ENCODE results near the gene ZDHHC24. TPM values are rescaled to one million over a fixed set of nuclear protein-coding genes. Genes with fewer than 3 reads are reported as not detected.
A peak's percentile ranks its signal among the peaks of the same experiment; 100 is the strongest.
"Not testable (repeated sequence)": the region's sequence is repeated elsewhere in the genome, so short reads cannot be mapped to it uniquely, and the experiment has no call there.

ZDHHC24 gene
- polyA plus RNA-seq, 5 donors: 3.8 to 6.9 (median 5.7) TPM

GRCh38 chr11:66547662-66548009 lies 1.8 kb upstream of the ZDHHC24 start:
- DNase-seq: no peak

DNA sequence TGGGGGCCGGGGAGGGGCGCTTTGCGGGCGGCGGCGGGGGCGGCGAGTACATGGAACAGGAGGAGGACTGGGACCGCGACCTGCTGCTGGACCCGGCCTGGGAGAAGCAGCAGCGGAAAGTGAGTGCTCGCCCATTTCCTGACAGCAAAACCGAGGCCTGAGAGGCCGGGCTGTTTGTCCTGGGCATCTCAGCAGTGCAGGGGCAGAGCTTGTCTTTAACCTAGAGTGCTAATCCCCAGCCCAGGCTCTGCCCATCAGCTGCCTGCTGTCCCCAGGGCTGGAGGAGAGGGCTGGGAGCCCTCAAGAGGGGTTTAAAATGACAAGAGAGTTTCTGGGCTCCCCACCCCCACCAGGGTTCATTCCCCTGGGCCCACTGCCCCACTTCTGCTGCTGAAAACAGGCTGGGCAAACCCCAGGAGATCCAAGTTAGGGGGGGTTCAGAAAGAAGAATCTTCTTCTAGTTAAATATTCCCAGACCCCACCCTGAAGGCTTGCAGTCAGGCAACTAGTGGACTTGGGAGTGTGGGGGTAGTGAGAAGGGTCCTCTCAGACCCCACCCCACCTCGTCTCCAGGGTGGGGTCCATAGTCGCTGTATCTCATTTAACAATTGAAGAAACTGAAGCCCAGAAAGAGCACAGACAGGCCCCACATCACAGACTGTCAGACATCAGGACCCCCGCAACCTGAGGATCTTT lies 1.3 kb upstream of the ZDHHC24 start:
- DNase-seq: no peak

- no peak for DNase-seq
Observed at GRCh38 chr11:66546368-66546965, 619 bp upstream of the ZDHHC24 start, which contains the start of gene ACTN3. Gene ACTN3 (plus strand): TSS chr11:66546903. CDS start chr11:66546938, 35 bp downstream.

GRCh38 chr11:66544952-66545351 lies 896 bp downstream of the ZDHHC24 start:
- DNase-seq: not testable (repeated sequence)

GRCh38 chr11:66543263-66544107 lies 2.4 kb downstream of the ZDHHC24 start:
- peak; percentile 39 to 55 for DNase-seq

GRCh38 chr11:66542362-66542761 lies 3.5 kb downstream of the ZDHHC24 start:
- no peak for DNase-seq

DNA sequence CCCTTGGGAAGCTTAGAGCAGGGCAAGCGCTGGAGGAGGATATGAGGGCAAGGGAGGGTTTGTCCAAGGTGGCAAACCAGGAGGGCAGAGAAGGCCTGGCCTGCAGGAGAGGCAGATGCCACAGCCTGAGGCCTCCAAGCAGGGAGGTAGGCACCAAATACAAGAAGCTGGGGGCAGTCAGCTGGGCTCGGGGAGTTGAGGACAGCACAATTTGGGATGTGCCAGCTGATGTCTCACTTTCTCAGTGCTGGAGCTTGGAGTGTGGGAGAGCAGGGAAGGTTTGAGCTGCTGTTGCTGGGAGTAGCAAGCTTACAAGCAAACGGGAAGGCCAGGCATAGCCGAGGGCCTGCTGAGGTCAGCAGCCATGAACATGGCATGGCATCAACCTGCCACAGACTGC lies 4.0 kb downstream of the ZDHHC24 start:
- no peak for DNase-seq

GRCh38 chr11:66540598-66540997 lies 5.2 kb downstream of the ZDHHC24 start:
- DNase-seq: not testable (repeated sequence)

DNA sequence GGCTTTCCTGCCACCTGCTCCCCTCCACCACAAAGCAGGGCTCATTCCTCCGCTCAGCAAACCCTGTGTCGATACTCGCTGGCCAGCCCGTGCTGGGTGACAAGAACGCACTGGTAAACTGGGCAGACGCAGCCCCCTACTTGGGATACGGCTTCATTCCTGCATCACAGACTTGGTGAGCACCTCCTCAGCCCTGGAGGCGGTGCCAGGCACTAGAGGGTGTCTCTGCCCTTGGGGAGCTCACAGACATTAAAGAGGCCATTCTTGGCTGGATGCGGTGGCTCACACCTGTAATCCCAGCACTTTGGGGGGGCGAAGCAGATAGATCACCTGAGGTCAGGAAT lies 6.0 kb downstream of the ZDHHC24 start:
- DNase-seq: no peak

GRCh38 chr11:66539170-66539869 lies 6.5 kb downstream of the ZDHHC24 start:
- DNase-seq: no peak

- DNase-seq: no peak
Observed at GRCh38 chr11:66532784-66533183, 13.1 kb downstream of the ZDHHC24 start.

- no peak for DNase-seq
Observed at GRCh38 chr11:66531841-66532240, 14.0 kb downstream of the ZDHHC24 start.

- no peak for DNase-seq
Observed at GRCh38 chr11:66530927-66531709, 14.7 kb downstream of the ZDHHC24 start.

DNA sequence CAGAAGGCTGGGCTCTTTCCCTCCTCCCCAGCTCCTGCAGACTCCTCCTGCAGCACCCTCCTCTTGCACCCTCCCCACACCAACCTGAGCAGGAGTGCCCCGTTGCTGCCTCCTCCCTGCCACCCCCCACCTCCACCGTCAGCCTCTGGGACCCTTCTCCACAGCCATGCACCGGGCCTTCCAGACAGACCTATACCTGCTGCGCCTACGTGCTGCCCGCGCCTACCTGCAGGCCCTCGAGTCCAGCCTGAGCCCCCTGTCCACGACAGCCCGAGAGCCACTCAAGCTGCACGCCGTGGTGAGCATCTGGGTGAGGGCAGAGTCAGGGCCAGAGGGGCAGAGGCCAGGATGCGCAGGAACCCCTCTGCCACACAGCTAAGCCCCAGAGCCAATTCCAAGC lies 16.2 kb downstream of the ZDHHC24 start:
- DNase-seq: no peak

GRCh38 chr11:66529069-66529468 lies 16.8 kb downstream of the ZDHHC24 start:
- DNase-seq: no peak

GRCh38 chr11:66524304-66525040 lies 21.4 kb downstream of the ZDHHC24 start:
- no peak for DNase-seq

GRCh38 chr11:66523611-66524010 lies 22.2 kb downstream of the ZDHHC24 start:
- DNase-seq: no peak

GRCh38 chr11:66510990-66511339 lies 34.9 kb downstream of the ZDHHC24 start:
- DNase-seq: no peak

- DNase-seq: peak; percentile 76 to 77
Observed at GRCh38 chr11:66510271-66510989, 35.4 kb downstream of the ZDHHC24 start, which contains the start of gene BBS1. Gene BBS1 (plus strand): TSS chr11:66510635. CDS start chr11:66510660, 25 bp downstream.

- DNase-seq: no peak
Observed at GRCh38 chr11:66509131-66509561, 36.7 kb downstream of the ZDHHC24 start.
